SHP77 treated with DMSO at 0.1 percent for 48 hours (cell line): ENCODE results near the gene GREB1L.
"Not testable (repeated sequence)": the region's sequence is repeated elsewhere in the genome, so short reads cannot be mapped to it uniquely, and the experiment has no call there.

Source experiments
- DNase-seq: peaks from one replicate; lab custom pipeline; 2025; lab: John Stamatoyannopoulos, UW

The GREB1L gene

DNA sequence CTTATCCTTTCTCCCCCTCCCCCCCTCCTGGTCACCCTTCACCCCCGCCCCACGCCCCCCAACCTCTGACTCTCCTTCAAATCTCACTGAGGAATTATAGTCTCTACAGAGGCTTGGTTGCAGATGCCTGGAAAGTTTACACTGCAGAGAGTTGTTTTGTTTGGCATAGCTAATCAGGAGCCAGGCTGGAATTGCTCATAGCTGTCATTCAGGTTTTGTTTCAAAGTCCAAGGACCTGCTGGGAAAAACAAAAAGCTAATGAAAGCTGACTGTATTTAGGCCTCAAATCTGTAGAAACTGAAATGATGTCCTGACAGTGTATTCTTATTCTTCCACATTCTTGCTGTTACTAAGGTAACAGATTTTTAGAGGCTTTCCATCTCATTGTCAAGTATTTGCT is 22.6 kb downstream of the GREB1L start:
- DNase-seq = no peak

DNA sequence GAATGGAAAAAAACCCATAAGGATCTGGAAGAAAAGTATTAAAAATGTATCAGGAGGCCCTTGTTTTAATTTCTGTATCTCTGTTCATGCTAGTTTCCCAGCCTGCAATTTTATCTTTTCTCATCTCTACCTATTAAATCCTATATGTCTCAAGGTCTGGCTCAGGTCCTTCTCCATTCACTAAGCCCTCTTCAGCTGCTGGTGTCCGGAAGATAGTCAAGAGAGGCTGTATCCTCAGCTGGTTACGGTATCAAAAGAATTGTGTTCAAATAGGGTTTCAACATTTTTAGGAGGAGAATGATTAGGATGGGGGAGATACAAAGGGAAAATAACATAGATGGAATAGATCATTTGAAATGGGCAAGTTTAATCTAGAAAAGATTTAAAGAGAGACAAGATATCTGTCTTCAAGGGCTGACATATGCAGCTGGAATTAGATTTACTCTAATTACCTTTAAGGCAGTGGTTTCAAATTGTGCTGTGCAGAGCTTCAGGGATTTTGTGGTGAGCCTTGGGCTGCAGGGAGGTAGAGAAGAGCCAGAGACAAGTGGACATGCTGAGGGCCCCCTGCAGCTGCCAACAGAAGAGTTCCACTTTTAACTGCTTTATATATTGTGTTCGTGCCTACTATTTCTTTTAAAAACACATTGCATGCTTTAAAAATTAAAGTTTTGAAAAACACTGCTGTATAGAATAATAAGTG is 24.1 kb downstream of the GREB1L start:
- no peak for DNase-seq

DNA sequence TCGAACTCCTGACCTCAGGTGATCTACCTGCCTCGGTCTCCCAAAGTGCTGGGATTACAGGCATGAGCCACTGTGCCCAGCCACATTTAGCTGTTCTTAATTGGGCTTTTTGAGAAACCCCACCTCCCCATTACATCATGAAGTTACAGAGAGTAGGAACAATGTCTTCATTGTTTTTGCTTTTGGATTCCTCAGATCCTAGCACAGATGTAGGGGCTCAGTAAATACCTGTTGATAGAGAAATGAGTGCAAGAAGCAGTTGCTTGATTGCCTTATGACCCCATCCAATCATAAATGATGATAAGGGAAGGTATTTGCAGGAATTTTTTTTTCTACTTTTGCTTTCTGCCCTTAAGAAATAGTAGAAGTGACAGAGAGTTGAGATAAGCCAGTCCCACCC is 25.4 kb downstream of the GREB1L start:
- DNase-seq = no peak

DNA sequence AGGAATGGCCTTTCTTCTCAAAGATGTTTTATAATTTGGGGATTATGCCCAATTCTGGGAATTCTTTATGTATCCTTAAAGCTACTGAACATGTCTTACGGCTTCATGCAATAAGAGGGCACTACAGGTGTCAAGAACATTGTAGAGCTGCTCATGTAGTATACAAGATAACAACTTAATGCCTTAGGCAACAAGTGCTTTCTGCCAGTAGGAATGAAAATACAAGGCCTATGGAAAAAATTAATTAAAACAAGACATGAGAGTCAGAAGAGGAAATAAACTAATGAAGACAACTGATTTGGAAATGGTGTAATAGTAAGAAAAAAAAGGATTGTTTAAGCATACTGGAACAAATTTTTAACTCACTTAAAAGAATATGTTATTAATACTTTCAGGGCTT is 27.3 kb downstream of the GREB1L start:
- no peak for DNase-seq

DNA sequence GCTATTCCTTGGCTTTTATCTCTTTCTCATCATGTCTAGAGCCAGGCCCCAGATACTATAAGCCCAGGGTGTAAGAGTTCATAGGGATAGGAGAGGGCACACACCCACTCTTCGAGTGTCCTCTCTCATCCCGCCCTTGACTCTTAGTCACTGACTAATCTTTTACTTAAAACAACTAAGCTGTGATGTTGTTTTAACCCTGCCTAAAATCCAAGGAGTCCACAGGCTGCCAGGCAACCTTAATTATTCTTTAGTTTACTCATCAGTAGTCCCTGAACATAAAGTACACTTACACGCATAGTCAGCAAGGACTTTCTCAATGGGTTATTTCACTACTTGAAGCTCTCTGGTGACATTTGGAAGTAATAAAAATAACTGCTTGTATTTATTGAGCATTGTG is 28.4 kb downstream of the GREB1L start:
- DNase-seq = no peak

DNA sequence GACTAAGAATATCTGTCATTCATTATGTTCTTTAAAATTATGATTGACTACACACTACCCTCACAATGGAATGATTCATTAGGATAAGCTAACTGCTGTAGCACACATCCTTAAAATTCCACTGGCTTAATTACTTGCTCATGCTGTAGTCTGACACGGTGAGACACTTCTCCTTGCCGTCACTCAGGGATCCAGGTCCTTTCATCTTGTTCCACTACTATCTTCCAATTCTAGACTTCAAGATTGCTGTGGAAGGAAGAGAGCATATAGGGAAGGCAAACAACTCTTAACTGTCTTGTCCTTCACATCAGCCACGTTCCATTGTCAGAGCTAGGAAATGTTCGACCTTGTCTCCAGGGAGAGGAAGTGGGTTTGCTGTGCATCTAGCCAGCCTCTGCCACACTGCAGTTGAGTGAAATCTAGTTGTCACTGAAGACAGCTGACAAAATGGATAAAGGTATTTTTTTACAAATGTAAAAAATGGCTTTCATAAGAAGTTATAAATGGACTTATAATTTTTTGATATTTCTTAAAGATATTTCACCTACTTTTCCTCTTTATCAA is 30.1 kb downstream of the GREB1L start:
- no peak for DNase-seq

DNA sequence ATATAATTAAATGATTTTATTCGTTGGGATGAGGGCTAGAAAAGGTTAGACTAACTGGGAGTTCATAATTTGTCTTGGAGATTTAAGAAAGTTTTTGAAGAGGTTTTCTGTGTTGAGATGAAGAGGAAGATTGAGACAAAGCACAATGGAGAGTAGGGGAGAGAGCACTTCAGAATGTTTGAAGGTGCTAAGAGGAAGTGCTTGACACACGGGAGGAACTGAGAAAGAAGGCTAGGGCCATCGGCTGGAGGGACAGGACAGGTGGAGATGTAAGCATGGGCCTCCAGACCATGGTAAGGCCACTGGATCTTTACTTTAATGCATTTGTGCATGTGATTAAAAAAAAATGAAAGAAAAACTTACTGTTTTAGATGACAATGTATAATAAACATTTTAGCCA is 31.5 kb downstream of the GREB1L start:
- no peak for DNase-seq

DNA sequence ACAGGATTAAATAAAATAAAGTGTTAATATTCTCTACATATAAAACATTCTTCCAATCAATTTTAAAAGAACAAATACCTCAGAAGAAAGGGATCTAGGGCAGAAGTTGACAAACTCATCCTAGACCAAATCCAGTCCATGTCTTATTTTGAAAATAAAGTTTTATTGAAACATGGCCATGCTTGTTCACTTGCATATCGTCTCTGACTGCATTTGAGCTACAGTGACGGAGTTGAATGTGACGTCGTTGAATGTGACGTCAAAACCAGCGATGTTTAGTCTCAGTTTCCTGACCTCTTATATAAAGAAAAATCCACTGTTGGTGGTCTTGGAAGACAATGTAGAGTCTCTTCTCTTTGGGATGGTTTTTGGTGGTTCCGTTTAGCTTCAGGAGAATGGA is 33.6 kb downstream of the GREB1L start:
- DNase-seq = no peak

DNA sequence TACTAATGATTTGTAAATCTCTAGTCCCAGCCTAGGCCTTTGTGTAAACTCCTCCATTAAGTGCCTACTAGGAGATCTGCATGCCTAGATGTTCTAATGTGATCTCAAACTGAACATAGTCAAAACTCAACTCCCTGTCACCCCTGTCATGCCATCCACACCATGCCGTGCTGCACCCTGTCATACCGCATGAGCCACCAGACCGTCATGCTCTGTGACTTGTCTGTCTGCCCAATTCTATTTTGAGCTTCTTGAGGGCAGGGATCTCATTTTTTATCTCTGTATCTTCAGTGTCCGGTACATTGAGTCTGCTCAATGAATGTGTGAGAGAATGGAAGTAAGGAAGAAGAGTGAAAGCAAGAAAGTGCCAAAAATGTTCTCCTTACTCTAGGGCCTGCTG is 35.5 kb downstream of the GREB1L start:
- DNase-seq = no peak

DNA sequence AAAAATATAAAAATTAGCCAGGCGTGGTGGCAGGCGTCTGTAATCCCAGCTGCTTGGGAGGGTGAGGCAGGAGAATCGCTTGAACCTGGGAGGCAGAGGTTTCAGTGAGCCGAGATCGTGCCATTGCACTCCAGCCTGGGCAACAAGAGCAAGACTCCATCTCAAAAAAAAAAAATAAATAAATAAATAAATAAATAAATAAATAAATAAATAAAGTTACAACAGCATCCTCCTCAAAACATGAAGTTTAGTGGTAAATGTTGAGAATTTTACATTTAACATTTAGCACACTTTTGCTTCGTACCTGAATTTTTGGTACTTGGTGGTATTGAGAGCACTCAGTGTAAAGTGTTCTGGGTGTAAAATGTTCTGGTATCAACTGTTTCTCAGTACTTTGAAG is 36.2 kb downstream of the GREB1L start:
- not testable (repeated sequence) for DNase-seq

DNA sequence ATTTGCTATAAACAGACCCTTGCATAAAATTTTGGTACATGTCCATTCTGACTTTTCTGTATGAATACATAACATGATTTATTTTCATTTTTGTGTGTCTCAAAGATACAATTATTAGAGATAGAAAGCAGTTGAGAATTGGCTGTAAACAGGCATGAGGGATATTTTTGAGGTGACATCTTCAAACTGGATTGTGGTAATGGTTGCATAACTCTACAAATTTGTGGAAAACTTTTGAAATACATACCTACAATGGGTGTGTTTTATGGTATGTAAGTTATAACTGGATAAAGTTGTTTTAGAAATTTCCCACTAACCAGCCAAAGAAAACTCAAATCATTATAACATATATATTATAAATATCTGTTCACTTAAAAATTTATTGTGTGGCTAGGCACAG is 39.6 kb downstream of the GREB1L start:
- DNase-seq = no peak

DNA sequence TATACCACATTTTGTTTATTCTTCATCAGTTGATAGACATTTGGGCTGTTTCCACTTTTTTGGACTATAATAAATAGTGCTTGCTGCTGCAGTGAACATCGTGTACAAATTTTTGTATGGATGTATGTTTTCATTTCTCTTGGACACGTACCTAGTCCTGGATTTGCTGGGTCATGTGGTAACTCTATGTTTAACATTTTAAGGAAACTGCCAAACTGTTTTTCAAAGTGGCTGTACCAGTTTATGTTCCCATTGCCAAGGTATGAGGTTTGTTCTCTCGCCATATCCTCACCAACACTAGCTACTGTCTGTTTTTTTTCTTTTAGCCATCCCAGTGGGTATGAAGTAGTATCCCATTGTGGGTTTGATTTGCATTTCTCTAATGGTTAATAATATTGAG is 42.5 kb downstream of the GREB1L start:
- DNase-seq = no peak

DNA sequence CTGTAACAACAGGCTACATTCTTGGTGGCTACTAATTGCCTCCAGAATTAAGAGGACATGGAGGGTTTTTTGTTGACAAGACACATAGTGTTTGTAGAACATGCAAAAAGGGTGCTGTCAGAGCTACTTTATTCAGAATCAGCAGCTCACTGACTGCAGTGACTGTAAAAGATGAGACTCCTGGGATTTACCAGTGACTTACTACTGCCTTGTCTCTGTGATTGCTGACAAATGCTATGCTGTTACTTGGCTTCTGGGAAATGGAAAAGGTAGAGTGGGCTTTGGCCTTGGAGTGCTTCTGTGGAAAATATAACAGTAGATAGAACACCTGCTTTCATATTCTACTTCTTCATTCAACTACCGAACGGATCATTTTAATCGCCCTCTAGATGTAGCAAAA is 47.8 kb downstream of the GREB1L start:
- DNase-seq = no peak

DNA sequence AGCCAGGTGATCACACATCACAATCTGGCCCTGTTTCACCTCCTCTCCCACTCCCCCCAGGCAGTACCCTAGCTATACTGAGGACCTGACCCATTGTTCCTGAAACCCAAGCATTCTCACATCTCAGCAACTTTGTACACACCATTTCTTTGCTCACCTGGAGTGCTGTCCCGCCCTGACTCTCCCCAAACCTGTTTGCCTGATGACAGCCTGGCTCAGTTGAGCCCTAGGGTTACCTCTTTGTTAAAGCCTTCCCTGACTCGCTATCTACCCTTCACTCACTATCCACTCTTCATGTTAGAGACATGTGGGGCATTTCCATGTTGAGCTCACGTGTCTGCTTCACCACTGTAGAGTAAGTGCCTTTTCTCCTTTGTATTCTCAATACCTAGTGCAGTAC is 49.1 kb downstream of the GREB1L start:
- no peak for DNase-seq

DNA sequence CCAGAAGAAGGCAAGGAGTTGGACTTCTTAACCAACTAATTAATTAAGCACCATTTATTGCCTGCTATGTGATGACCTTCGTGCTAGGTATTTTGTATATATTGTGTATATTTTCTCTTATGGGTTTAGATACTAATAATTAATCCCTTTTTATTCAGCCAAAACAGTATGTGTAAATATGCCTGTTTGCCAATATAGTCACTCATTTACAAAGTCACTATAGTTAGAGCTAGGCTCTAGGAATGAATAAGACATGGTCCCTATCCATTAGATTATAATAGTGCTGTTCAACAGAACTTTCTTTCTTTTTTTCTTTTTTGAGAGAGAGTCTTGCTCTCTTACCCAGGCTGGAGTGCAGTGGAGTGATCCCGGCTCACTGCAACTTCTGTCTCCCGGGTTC is 51.4 kb downstream of the GREB1L start:
- DNase-seq = no peak

DNA sequence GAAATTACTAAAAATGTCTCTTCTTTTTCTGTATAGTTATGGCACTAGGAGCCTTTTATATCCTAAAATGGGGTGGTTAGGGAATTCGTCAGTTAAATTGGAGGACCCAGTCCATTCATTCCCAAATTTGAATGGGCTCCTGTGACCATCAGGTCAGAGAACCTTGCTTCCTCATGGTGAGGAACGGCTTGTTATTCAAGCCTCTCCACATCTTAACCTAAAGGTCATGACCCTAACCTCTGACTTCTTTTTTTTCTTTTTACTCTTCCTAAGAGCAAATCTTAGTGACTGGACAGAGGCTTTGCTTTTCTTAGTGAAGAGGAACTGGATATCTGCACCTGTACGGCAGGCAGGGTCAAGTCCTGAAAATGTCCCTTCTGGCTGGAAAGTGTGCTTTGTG is 53.1 kb downstream of the GREB1L start:
- DNase-seq = no peak

DNA sequence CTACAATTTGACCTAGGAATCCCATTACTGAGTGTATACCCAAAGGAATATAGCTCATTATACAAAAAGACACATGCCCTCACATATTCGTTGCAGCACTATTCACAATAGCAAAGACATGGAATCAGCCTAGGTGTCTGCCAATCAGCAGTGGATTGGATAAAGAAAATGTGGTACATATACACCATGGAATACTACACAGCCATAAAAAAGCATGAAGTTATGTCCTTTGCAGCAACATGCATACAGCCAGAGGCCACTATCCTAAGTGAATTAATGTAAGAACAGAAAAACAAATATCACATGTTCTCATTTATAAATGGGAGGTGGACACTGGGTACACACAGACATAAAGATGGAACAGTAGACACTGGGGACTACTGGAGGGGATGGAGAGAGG is 54.0 kb downstream of the GREB1L start:
- DNase-seq = no peak

DNA sequence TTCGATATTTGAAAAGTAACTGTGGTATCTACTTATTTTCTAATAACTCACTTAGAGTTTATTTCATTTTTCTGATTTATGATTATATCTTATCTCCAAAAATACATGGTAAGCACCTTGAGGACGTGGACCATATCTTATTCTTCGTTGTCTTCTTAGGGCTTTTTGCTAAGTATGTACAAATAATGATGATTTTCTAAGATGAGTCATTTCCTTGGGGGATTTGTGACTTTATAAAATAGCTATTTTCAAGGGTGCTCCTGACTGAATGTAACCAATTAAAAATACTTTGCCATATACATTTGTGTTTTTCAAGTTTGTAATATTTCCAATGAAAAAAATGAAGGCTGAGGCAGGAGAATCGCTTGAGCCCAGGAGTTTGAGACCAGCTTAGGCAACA is 56.3 kb downstream of the GREB1L start:
- DNase-seq = no peak

DNA sequence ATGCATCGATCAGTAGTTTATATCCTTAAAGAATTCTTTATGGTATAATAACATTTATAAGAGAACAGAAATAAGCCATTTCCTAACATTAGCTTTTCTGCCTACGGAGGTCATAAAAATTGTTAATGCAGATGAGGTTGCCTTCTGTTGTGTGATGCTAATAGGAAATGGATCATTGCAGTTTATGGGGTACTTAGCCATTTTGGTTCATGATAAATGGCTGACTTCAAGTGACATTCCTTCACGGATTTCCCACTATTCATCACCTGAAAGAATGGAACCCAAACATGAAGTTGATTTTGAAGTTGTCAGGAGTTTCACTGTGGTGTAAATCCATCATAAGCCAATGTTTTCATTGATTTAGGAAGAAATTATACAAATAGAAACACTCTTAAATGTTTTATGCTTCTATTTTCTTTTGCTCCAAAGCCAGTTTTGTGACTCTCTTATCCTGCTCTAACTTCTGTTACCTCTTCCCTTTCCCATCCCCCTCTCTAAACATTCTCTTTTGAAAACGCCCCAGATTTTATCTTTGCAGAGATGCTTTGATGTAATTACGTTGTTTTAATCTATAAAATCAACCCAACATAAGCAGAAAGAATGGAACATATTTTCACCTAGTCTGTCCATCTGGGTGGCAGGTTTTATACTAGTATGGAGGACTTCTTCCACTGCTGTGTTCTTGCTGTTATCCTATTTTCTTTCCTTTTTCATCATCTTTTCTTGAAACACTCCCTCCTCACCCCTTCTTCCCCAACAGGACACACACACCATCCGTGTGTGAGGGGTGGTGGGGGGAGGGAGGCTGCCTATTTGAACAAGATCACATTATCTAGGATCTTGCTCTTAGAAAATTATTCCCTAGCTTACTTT is 58.2 kb downstream of the GREB1L start:
- DNase-seq = no peak

DNA sequence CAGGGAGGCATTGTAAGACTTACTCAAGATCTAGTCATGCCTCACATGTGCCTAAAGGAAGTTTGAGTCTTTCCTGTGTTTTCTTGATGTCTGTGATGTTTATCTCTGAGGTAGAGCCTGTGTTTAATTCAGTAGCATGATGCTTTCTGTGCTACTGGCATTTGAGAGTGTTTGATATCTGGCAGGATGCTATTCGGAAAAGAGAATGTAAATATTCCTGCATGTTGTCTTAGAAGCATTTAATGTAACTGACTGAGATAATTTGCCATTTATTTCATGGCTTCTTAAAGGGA is 58.8 kb downstream of the GREB1L start:
- DNase-seq = no peak

DNA sequence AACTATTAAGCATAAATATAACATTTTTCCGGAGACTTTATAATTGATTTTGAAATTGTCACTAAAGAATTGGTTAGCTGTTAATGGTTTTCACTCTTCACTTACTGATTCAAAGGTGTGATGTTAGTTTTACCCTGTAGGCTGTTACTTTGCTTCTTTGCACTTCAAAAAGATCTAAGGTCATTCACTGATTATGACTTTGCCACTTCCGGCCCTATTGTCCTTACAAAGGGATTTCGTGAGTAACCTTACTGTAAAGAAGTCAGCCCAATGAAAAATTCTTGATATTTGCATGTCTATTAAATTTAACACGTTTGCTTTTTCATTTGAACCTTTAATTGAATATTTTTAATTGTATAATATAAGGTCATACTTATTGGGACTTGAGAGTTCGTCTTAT is 61.4 kb downstream of the GREB1L start:
- no peak for DNase-seq

DNA sequence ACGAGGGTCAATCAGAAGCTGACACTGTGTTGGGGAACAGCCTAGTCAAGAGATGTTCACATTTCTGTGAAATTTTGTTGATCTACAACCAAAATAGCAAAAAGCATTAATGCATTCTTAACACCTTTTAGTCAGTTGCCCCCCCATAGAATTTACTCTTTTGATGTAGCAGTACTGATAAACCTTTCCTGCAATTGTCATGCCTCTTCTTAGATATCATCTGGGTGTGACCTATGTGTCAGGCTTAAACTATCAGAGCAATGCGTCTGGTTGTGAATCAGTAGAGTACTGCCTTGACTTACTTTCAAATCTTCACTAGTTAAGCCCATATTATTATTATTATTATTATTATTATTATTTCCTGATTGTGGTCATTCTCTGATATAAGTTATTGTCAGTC is 61.9 kb downstream of the GREB1L start:
- DNase-seq = no peak

DNA sequence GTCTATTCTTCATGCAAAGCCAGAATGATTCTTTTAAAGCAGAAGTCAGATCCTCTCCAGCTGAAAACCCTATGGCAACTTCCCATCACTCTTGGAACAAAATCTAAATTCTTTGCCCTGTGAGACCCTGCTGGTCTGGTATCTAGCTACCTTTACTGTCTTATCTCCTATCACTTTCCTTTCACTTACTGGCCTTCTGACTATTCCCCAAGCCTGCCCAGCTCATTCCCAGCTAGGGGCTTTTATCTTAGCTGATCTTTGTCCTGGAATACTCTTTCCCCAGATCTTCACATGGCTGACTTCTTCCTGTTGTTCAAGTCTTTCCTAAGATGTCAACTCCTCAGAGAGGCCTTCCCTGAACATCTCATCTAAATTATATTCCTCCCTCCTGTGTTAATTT is 63.6 kb downstream of the GREB1L start:
- no peak for DNase-seq

DNA sequence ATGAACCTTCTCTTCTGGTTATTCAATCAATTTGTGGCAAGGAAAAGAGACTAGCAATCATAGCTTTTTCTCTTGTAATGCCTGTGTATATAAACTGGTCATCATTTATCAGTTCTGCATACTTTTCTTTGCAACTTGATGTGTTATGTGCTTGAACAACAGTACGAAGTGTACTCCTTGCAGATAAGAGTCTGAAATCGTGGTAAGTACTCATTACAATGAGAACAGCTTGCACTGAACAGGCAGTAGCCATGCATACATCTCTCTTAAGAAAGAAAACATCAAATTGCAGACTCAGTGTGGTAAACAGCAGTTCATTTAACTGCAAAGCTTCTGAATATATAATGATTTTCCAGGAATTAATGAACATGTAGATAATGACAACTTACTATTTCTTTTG is 64.3 kb downstream of the GREB1L start:
- no peak for DNase-seq
